ENCODE measurements around the gene DLD.

- TF ChIP-seq CTCF (IDR thresholded peaks at IDR 0.05) (no peak), MAX (IDR thresholded peaks at IDR 0.05) (no peak), REST (IDR thresholded peaks at IDR 0.05) (no peak), POLR2A (IDR thresholded peaks at IDR 0.05; ENCODE audit: low read length) (no peak), EHF (CRISPR knock-in tag; IDR thresholded peaks at IDR 0.05) (no peak), TFCP2L1 (CRISPR knock-in tag; IDR thresholded peaks at IDR 0.05) (no peak), CEBPB (IDR thresholded peaks at IDR 0.05) (no peak), EP300 (IDR thresholded peaks at IDR 0.05) (no peak), RNF2 (IDR thresholded peaks at IDR 0.05; ENCODE audit: borderline replicate concordance, low read depth) (no peak), HDAC2 (IDR thresholded peaks at IDR 0.05) (no peak), MYC (IDR thresholded peaks at IDR 0.05; ENCODE audit: borderline replicate concordance, low read length) (no peak)
Measured at GRCh38 chr7:107940951-107941350, 50.0 kb downstream of the DLD start.
